Neutrophil (primary cell): ENCODE measurements around the gene MEF2C.
"Not testable (repeated sequence)": the region's sequence is repeated elsewhere in the genome, so short reads cannot be mapped to it uniquely, and the experiment has no call there.

Experiments used
- H3K27ac ChIP-seq: fragments of 200-600 bp; sonication (generic); 2 replicates; pipeline ENCODE4 v1.5.1; 2016; ENCODE audit warnings: mild to moderate bottlenecking, moderate library complexity
- H3K27me3 ChIP-seq: fragments of 200-600 bp; sonication (generic); 2 replicates; pipeline ENCODE4 v1.6.0; 2016; ENCODE audit warnings: mild to moderate bottlenecking
- H3K36me3 ChIP-seq: fragments of 200-600 bp; sonication (generic); 2 replicates; pipeline ENCODE4 v1.5.1; 2017
- H3K4me1 ChIP-seq, 2 experiments: fragments of 200-600 bp in 1 of 2; sonication (generic) in 1 of 2; 1 replicate in 1 of 2; 2 replicates in 1 of 2; pipeline versions ENCODE4 v1.5.1 to v1.6.1; 2013 to 2016; ENCODE audit warnings: low read depth in 1 of 2, low read length in 1 of 2, mild to moderate bottlenecking in 1 of 2, moderate library complexity in 1 of 2; ENCODE audit not compliant: control insufficient read depth in 1 of 2, insufficient read depth in 1 of 2
- H3K4me3 ChIP-seq, 2 experiments: fragments of 200-600 bp in 1 of 2; sonication (generic) in 1 of 2; 1 replicate in 1 of 2; 2 replicates in 1 of 2; pipeline ENCODE4 v1.5.1; 2013 to 2016; ENCODE audit warnings: low read depth in 1 of 2, low read length in 1 of 2, mild to moderate bottlenecking in 1 of 2, moderate library complexity in 1 of 2
- H3K9me3 ChIP-seq: fragments of 200-600 bp; sonication (generic); 2 replicates; pipeline ENCODE4 v1.5.1; 2016
- CTCF ChIP-seq: fragments of 200-600 bp; sonication (generic); IDR thresholded peaks from 2 replicates; pipeline ENCODE4 v1.5.1; 2016; ENCODE audit warnings: antibody characterized with exemption

MEF2C gene

GRCh38 chr5:88925692-88926490 lies 42.9 kb upstream of the MEF2C start:
- Histone ChIP-seq H3K27ac (no peak overlapping the region), H3K4me3 (no peak overlapping the region), H3K9me3 (no peaks in the 10 kb centered on the region), H3K4me1 (no peaks in the 10 kb centered on the region), H3K27me3 (no peaks in the 10 kb centered on the region), H3K36me3 (no peaks in the 10 kb centered on the region)
- no peak for TF ChIP-seq CTCF

GRCh38 chr5:88924330-88924657 lies 41.3 kb upstream of the MEF2C start:
- H3K4me1 ChIP-seq = no peaks in the 10 kb centered on the region
- no peak overlapping the region for H3K27ac ChIP-seq
- H3K9me3 ChIP-seq = no peaks in the 10 kb centered on the region
- H3K36me3 ChIP-seq = no peaks in the 10 kb centered on the region
- TF ChIP-seq CTCF = no peak
- no peaks in the 10 kb centered on the region for H3K27me3 ChIP-seq
- no peak overlapping the region for H3K4me3 ChIP-seq

- no peaks in the 10 kb centered on the region for H3K4me1 ChIP-seq
- no peaks in the 10 kb centered on the region for H3K27me3 ChIP-seq
- H3K4me3 ChIP-seq = no peak overlapping the region
- TF ChIP-seq CTCF = no peak
- H3K27ac ChIP-seq = no peak overlapping the region
- H3K9me3 ChIP-seq = no peaks in the 10 kb centered on the region
- no peaks in the 10 kb centered on the region for H3K36me3 ChIP-seq
Measured at GRCh38 chr5:88923623-88924329, 40.8 kb upstream of the MEF2C start.

GRCh38 chr5:88912743-88913142 lies 29.8 kb upstream of the MEF2C start:
- H3K4me3 ChIP-seq, H3K27me3 ChIP-seq, H3K4me1 ChIP-seq, H3K27ac ChIP-seq, H3K9me3 ChIP-seq, H3K36me3 ChIP-seq: not testable (repeated sequence)

GRCh38 chr5:88911059-88911572 lies 28.1 kb upstream of the MEF2C start:
- H3K4me1 ChIP-seq, H3K27me3 ChIP-seq, H3K36me3 ChIP-seq, H3K9me3 ChIP-seq, H3K4me3 ChIP-seq, H3K27ac ChIP-seq: not testable (repeated sequence)

GRCh38 chr5:88904478-88904877 lies 21.5 kb upstream of the MEF2C start:
- not testable (repeated sequence) for H3K4me3 ChIP-seq, H3K36me3 ChIP-seq, H3K9me3 ChIP-seq

GRCh38 chr5:88903966-88904365 lies 21.0 kb upstream of the MEF2C start:
- not testable (repeated sequence) for H3K4me1 ChIP-seq, H3K9me3 ChIP-seq, H3K27me3 ChIP-seq, H3K4me3 ChIP-seq, H3K27ac ChIP-seq, H3K36me3 ChIP-seq

More at GRCh38 chr5:88904478-88904877, 21.5 kb upstream of the MEF2C start:
- not testable (repeated sequence) for H3K27ac ChIP-seq, H3K27me3 ChIP-seq, H3K4me1 ChIP-seq

- not testable (repeated sequence) for H3K27me3 ChIP-seq, H3K36me3 ChIP-seq, H3K27ac ChIP-seq, H3K4me1 ChIP-seq, H3K9me3 ChIP-seq, H3K4me3 ChIP-seq
Measured at GRCh38 chr5:88901077-88901476, 18.1 kb upstream of the MEF2C start.
